GM10248 (cell line): ENCODE data around the gene ADGRA1.
"Not testable (repeated sequence)": the region's sequence is repeated elsewhere in the genome, so short reads cannot be mapped to it uniquely, and the experiment has no call there.

Experiments used
- CTCF ChIA-PET: fragments of 300-600 bp; sonication (Branson Sonifier 250); formaldehyde crosslinking; extraction: SDS; loops from one replicate; lab custom pipeline; 2021; ENCODE audit warnings: antibody characterized with exemption; lab: Yijun Ruan, JAX
- POLR2A ChIA-PET: fragments of 350-650 bp; sonication (Branson Sonifier 250); formaldehyde crosslinking; extraction: SDS; loops from one replicate; lab custom pipeline; 2020; ENCODE audit warnings: antibody characterized with exemption; lab: Yijun Ruan, JAX
- DNase-seq: peaks from one replicate; pipeline ENCODE4 v3.0.0; 2012; ENCODE audit errors: extremely low spot score
- TF ChIP-seq, protein P1 (sequence below): IDR thresholded peaks from 2 replicates; pipeline ENCODE4 v1.5.1; 2012; ENCODE audit warnings: mild to moderate bottlenecking, low read depth; ENCODE audit errors: extremely low read depth, missing control alignments, control extremely low read depth

ADGRA1 gene

DNA sequence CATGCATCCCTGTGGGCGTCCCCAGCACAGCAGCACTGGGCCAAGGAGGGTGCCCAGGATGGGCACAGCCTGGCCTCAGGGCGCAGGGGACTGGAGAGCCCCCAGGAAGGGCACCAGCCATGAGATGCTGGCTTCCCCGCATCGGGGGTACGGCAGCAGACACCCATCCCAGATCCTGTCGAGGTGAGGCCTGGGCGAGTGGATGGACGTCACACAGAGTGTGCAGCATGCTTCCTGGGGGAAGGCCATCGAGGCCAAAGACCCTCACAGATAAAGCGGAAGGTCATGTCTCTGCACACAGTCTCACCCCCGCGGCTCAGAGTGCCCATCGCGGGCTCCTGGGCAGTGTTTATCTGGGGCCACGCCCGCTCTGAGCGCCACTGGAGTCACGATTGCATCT is 18.8 kb downstream of the ADGRA1 start:
- TF ChIP-seq, protein P1, sequence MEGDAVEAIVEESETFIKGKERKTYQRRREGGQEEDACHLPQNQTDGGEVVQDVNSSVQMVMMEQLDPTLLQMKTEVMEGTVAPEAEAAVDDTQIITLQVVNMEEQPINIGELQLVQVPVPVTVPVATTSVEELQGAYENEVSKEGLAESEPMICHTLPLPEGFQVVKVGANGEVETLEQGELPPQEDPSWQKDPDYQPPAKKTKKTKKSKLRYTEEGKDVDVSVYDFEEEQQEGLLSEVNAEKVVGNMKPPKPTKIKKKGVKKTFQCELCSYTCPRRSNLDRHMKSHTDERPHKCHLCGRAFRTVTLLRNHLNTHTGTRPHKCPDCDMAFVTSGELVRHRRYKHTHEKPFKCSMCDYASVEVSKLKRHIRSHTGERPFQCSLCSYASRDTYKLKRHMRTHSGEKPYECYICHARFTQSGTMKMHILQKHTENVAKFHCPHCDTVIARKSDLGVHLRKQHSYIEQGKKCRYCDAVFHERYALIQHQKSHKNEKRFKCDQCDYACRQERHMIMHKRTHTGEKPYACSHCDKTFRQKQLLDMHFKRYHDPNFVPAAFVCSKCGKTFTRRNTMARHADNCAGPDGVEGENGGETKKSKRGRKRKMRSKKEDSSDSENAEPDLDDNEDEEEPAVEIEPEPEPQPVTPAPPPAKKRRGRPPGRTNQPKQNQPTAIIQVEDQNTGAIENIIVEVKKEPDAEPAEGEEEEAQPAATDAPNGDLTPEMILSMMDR, result no peak
- ChIA-PET CTCF (interaction anchor here (0.8 kb wide), 1 partner anchor 9 kb away, joined by 3 read pairs; no protein-coding TSS in a partner anchor), POLR2A (no interaction called here)
- DNase-seq, result no peak

DNA sequence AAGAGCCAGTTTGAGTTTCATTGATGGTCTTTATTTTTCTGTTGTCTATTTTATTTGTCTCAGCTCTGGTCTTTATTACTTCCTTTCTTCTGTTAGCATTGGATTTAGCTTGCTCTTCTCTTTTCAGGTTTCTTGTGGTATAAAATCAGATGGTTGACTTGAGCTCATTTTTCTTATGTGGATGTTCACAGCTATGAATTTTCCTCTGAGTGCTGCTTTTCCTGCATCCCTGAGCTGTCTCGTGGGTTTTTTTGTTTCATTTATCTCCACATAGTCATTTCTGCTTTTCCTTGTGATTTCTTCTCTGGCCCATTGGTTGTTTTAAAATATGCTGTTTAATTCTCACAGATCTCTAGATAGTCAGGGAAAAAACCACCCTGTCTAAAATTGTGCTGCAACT is 19.7 kb downstream of the ADGRA1 start:
- no peak for DNase-seq
- TF ChIP-seq, protein P1, result no peak
- POLR2A ChIA-PET, result no interaction called here
- CTCF ChIA-PET, result interaction anchor here (0.8 kb wide), 1 partner anchor 10 kb away, joined by 3 read pairs; no protein-coding TSS in a partner anchor

DNA sequence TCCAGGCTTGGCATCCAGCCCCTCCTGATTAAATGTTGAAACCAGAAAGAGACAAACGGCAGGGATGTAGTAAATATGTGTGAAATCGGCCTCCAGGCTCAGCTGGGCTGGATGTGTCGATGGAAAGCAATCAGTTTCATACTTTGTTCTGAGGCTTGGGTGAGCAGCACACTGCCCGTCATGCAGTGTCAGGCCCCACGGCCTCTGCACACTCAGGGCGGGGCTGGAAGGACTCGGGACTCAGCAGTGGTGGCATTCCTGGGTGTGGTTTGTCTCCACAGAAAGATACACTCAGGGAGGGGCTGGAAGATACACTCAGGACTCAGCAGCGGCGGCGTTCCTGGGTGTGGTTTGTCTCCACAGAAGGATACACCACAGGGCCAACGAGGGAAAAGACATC is 22.0 kb downstream of the ADGRA1 start:
- ChIA-PET POLR2A (no interaction called here), CTCF (no interaction called here)
- TF ChIP-seq, protein P1, result no peak
- no peak for DNase-seq

DNA sequence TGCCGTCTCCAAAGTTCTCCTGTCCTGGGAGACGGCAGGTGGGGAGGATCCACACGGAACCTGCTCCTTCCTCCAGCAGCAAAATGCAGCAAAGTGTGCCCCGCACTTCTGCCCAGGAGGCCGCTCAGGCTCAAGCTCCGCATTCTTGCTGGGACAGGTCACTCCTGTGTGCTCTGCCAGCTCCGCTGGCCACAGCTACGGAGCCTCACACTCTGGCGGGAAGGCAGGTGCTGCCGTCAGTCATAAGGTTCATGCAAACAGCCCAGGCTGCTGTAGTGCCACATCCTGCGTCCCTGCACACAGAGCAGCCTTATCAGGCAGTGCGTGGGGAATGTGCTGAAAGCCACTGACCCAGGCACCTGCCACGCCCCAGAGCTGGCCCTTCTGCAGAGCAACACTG is 22.4 kb downstream of the ADGRA1 start:
- CTCF ChIA-PET, result no interaction called here
- no peak for DNase-seq
- TF ChIP-seq, protein P1, result no peak
- POLR2A ChIA-PET, result no interaction called here

DNA sequence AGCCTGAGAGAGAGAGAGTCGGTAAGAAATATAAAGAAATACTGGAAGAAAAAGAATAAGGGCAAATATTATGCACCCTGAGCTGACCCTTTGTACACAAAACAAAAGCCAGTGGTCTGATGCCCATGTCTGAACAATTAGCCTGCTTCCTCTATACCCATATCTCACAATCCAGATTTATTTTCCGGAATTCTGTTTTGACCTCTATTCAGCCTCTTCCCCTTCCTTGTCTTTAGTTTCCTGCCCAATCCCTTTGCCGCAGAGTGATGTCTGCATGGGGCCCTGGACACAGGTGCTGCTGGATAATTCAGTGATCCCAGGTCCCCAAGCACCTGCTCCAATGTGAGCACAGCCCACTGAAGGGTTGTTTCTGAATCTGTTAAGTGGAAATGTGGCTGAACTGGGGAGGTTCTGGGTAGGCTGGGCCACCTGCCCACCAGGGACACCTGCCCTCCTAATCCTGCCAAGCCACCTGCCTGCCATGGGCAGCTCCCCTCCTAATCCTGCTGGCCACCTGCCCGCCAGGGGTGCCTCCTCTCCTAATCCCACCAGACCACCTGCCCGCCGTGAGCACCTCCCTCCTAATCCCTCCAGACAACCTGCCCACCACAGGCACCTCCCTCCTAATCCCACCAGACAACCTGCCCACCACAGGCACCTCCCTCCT is 23.0 kb downstream of the ADGRA1 start:
- no peak for DNase-seq
- ChIA-PET POLR2A (no interaction called here), CTCF (no interaction called here)
- TF ChIP-seq, protein P1, result no peak

DNA sequence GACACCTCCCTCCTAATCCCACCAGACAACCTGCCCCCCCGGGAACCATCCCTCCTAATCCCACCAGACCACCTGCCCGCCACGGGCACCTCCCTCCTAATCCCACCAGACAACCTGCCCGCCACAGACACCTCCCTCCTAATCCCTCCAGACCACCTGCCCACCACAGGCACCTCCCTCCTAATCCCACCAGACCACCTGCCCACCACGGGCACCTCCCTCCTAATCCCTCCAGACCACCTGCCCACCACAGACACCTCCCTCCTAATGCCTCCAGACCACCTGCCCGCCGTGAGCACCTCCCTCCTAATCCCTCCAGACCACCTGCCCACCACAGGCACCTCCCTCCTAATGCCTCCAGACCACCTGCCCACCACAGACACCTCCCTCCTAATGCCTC is 23.9 kb downstream of the ADGRA1 start:
- POLR2A ChIA-PET, CTCF ChIA-PET, DNase-seq: not testable (repeated sequence)

DNA sequence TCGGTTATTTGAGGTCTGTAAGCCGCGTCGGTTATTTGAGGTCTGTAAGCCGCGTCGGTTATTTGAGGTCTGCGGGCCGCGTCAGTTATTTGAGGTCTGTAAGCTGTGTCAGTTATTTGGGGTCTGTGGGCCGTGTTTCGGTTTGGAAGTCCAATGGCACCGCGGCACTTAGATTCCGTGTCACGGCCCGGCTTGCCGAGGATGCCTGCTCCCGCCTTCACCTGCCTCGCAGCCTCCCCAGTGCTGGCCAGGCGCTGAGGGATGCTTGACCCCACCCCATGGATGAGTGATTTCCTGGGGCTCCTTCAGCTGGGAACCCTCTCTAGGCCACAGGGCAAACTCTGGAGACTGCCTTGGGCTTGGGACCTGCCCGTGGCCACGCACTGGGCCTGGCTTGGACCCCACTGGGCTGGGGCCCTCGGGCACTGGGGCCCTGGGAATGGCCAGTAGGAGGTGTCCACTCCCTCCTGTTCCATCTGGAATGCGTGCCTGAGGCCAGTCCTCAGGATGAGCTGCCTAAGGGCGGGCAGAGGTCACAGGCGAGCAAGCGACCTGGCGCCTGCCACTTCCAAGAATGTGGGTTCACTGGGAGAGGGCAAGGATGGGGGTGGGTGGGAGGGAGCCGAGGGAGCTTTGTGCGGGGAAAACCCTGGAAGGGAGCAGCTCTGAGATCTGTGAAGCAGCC is 25.6 kb downstream of the ADGRA1 start:
- no peak for DNase-seq
- CTCF ChIA-PET, result no interaction called here
- TF ChIP-seq, protein P1, result no peak
- POLR2A ChIA-PET, result no interaction called here
